DND-41 (cell line): ENCODE data around the gene C7.

Experiments
- ATAC-seq: fragments of 200-7000 bp; cut with Tn5 transposase; 3 replicates; pipeline ENCODE4 v1.9.1; 2021; ENCODE audit warnings: low read depth; ENCODE audit not compliant: insufficient read depth
- DNase-seq: peaks from one replicate; pipeline ENCODE4 v3.0.0-alpha.2; 2020
- H2AFZ ChIP-seq: 2 replicates; pipeline ENCODE4 v1.6.0; 2012; ENCODE audit warnings: low read depth, low read length
- H3K27ac ChIP-seq: 2 replicates; pipeline ENCODE4 v1.5.1; 2012; ENCODE audit warnings: low read length, inconsistent platforms
- H3K27me3 ChIP-seq: fragments of 200-600 bp; sonication (generic); 2 replicates; pipeline ENCODE4 v1.6.0; 2012; ENCODE audit warnings: low read length, mild to moderate bottlenecking, inconsistent platforms; ENCODE audit not compliant: insufficient read depth, poor library complexity
- H3K36me3 ChIP-seq: 2 replicates; pipeline ENCODE4 v1.5.1; 2012; ENCODE audit warnings: low read length, inconsistent platforms; ENCODE audit not compliant: insufficient read depth
- H3K4me1 ChIP-seq: 2 replicates; pipeline ENCODE4 v1.5.1; 2012; ENCODE audit warnings: mild to moderate bottlenecking, low read length; ENCODE audit not compliant: insufficient read depth
- H3K4me2 ChIP-seq: 2 replicates; pipeline ENCODE4 v1.6.0; 2012; ENCODE audit warnings: mild to moderate bottlenecking, moderate library complexity, low read length, inconsistent platforms; ENCODE audit not compliant: insufficient read depth
- H3K4me3 ChIP-seq, 2 experiments: fragments of 200-600 bp in 1 of 2; shearing (Covaris generic) in 1 of 2; 2 replicates each; pipeline ENCODE4 v1.5.1; 2012 to 2016; ENCODE audit warnings: inconsistent platforms in 2 of 2, low read length in 2 of 2, mild to moderate bottlenecking in 2 of 2, low read depth in 1 of 2, moderate library complexity in 1 of 2
- H3K79me2 ChIP-seq: 2 replicates; pipeline ENCODE4 v1.6.0; 2012; ENCODE audit warnings: low read length, inconsistent platforms; ENCODE audit not compliant: insufficient read depth
- H3K9ac ChIP-seq: 2 replicates; pipeline ENCODE4 v1.6.0; 2012; ENCODE audit warnings: low read depth, mild to moderate bottlenecking, inconsistent platforms, low read length, moderate library complexity
- H3K9me3 ChIP-seq: 2 replicates; pipeline ENCODE4 v1.5.1; 2012; ENCODE audit warnings: low read length, moderate library complexity, mild to moderate bottlenecking, inconsistent platforms; ENCODE audit not compliant: insufficient read depth, severe bottlenecking
- H4K20me1 ChIP-seq: 2 replicates; pipeline ENCODE4 v1.6.0; 2012; ENCODE audit warnings: low read length; ENCODE audit not compliant: insufficient read depth
- EZH2 ChIP-seq: IDR thresholded peaks from 3 replicates; pipeline ENCODE4 v1.6.1; 2012; ENCODE audit warnings: borderline replicate concordance, low read depth, mild to moderate bottlenecking, moderate library complexity, low read length, inconsistent platforms; ENCODE audit not compliant: severe bottlenecking
- TF ChIP-seq, protein P1 (sequence below): IDR thresholded peaks from 2 replicates; pipeline ENCODE4 v1.5.1; 2012; ENCODE audit warnings: borderline replicate concordance, low read length, moderate library complexity, mild to moderate bottlenecking; ENCODE audit not compliant: poor library complexity, severe bottlenecking; ENCODE audit errors: extremely low read depth

The C7 gene

DNA sequence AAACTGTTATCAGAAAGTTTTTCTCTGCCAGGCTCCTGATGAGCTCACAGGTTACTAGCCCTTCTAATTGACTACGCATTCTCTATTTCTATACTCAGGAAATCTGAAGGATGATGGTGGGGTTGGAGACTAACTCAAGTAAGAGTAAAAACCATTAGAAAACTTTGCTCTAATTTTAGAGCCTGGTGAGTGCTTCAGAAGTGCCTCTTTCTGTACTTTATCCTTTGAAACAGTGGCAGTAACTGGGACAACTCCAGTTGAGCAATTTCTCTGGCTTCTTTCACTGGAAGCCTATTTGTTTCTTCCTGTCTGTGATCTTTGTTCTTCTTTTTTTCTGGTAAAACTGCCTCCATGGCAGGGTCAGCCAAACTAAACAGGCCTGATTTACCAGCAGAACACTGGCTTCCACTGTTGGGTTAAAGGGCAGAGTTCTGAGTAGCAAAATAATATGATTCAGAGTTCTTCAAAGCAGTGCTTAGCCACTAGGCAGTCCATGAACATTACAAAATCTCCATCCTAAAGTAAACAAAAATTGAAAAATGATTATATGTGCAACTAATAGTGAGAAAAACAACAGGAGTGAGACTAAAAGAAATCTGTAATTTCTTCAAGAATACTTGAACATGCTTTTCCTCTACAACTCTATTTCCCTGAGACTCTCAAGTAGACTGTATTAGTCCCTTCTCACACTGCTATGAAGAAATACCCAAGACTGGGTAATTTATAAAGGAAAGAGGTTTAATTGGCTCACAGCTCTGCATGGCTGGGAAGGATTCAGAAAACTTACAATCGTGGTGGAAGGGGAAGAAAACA lies 82.1 kb downstream of the C7 start:
- Histone ChIP-seq H3K36me3 (no peaks in the 10 kb centered on the region), H3K4me3 (no peak overlapping the region), H2AFZ (no peak overlapping the region), H3K79me2 (no peaks in the 10 kb centered on the region), H3K9ac (no peak overlapping the region), H3K4me2 (no peak overlapping the region), H3K27me3 (peaks cover 2% of the 10 kb centered on the region), H3K4me1 (no peaks in the 10 kb centered on the region), H4K20me1 (no peaks in the 10 kb centered on the region), H3K27ac (no peak overlapping the region), H3K9me3 (no peaks in the 10 kb centered on the region)
- DNase-seq = no peak
- no peak for TF ChIP-seq EZH2
- no peak for ATAC-seq

DNA sequence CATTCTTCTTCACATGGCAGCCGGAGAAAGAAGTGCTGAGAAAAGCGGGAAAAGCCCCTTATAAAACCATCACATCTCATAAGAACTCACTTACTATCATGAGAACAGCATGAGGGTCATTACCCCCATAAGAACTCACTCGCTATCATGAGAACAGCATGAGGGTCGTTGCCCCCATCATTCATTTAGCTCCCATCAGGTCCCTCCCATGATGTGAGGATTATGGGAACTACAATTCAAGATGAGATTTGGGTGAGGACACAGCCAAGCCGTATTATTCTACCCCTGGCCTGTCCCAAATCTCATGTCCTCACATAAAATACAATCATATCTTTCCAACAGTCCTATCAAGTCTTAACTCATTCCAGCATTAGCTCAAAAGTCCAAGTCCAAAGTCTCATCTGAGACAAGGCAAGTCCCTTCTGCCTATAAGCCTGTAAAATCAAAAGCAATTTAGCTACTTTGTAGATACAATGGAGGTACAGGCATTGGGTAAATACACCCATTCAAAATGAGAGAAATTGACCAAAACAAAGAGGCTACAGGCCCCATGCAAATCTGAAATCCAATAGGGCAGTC lies 82.8 kb downstream of the C7 start:
- Histone ChIP-seq H3K4me2 (no peak overlapping the region), H3K36me3 (no peaks in the 10 kb centered on the region), H3K27ac (no peak overlapping the region), H3K4me1 (no peaks in the 10 kb centered on the region), H3K79me2 (no peaks in the 10 kb centered on the region), H3K4me3 (no peak overlapping the region), H3K9ac (no peak overlapping the region), H3K9me3 (no peaks in the 10 kb centered on the region), H2AFZ (no peak overlapping the region), H4K20me1 (no peaks in the 10 kb centered on the region), H3K27me3 (peaks cover 2% of the 10 kb centered on the region)
- no peak for DNase-seq
- TF ChIP-seq, protein P1, sequence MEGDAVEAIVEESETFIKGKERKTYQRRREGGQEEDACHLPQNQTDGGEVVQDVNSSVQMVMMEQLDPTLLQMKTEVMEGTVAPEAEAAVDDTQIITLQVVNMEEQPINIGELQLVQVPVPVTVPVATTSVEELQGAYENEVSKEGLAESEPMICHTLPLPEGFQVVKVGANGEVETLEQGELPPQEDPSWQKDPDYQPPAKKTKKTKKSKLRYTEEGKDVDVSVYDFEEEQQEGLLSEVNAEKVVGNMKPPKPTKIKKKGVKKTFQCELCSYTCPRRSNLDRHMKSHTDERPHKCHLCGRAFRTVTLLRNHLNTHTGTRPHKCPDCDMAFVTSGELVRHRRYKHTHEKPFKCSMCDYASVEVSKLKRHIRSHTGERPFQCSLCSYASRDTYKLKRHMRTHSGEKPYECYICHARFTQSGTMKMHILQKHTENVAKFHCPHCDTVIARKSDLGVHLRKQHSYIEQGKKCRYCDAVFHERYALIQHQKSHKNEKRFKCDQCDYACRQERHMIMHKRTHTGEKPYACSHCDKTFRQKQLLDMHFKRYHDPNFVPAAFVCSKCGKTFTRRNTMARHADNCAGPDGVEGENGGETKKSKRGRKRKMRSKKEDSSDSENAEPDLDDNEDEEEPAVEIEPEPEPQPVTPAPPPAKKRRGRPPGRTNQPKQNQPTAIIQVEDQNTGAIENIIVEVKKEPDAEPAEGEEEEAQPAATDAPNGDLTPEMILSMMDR = no peak
- TF ChIP-seq EZH2 = no peak
- ATAC-seq = no peak

DNA sequence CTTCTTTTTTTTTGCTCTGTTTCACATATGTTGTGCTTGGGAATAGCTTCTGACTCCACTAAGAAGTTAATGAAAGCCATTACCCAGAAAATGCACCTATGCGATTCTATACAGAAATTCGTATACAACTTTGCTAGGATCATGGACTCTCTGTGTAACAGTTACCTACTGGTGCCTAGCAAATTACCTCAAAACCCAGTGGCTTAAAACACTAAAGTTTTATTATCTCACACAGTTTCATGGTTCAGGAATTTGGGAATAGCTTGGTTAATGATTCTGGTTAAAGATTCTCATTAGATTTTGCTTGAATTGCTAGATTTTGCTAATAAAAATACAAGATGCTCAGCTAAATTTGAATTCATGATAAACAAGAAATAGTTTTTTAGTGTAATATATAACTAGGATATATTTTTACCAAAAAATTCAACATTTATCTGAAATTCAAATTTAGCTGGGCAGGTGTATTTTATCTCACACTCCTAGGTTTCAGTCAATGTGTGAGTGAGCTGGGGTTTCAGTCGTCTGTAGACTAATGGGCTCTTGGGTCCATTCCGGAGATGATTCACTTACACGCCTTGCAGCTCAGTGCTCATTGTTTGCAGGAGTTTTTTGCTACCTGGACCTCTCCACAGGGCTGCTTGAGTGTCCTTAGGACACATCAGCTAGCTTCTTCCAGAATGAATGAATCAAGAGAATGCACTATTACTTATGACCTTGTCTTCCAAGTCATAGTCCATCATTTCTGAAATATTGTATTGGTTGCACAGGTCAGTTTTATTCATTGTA lies 86.7 kb downstream of the C7 start:
- H3K36me3 ChIP-seq = no peaks in the 10 kb centered on the region
- no peaks in the 10 kb centered on the region for H4K20me1 ChIP-seq
- no peak for TF ChIP-seq EZH2
- TF ChIP-seq, protein P1 = no peak
- no peaks in the 10 kb centered on the region for H3K27me3 ChIP-seq
- H3K4me2 ChIP-seq = no peak overlapping the region
- ATAC-seq = no peak
- no peak overlapping the region for H2AFZ ChIP-seq
- DNase-seq = no peak
- H3K27ac ChIP-seq = no peak overlapping the region
- H3K4me1 ChIP-seq = no peaks in the 10 kb centered on the region
- H3K4me3 ChIP-seq = no peak overlapping the region
- no peaks in the 10 kb centered on the region for H3K9me3 ChIP-seq
- H3K9ac ChIP-seq = no peak overlapping the region
- H3K79me2 ChIP-seq = no peaks in the 10 kb centered on the region

DNA sequence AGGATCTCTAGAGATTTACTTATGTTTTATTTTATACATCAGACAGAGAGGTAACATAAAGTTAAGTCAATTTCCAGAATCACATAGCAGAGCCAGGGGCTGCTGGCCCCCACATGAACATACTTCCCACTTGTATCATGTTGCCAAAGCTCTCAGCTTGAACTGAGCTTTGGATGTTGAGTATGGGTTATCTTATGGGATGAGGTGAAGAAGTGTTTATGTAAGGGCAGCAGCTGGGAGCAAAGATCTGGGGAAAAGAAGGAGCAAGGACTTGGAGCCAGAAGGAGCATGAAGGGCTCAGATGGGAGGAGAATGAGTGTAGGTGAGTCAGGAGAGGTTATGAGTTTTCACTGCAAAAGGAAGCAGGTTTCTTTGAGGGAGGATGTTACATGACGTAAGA lies 89.8 kb downstream of the C7 start:
- H3K4me3 ChIP-seq = no peak overlapping the region
- ATAC-seq = no peak
- H3K27ac ChIP-seq = no peak overlapping the region
- TF ChIP-seq, protein P1 = no peak
- TF ChIP-seq EZH2 = no peak
- no peaks in the 10 kb centered on the region for H3K9me3 ChIP-seq
- H3K36me3 ChIP-seq = no peaks in the 10 kb centered on the region
- H3K79me2 ChIP-seq = no peaks in the 10 kb centered on the region
- no peak for DNase-seq
- no peaks in the 10 kb centered on the region for H4K20me1 ChIP-seq
- no peaks in the 10 kb centered on the region for H3K4me1 ChIP-seq
- no peak overlapping the region for H3K4me2 ChIP-seq
- no peak overlapping the region for H3K9ac ChIP-seq
- H2AFZ ChIP-seq = no peak overlapping the region
- H3K27me3 ChIP-seq = no peaks in the 10 kb centered on the region
